GM18951 (cell line): Measurements from ENCODE around the gene DGKE.

ENCODE experiments used
- POLR2A ChIP-seq: IDR thresholded peaks from 4 replicates; pipeline ENCODE4 v1.6.1; 2011; ENCODE audit warnings: mild to moderate bottlenecking; ENCODE audit not compliant: insufficient read length, insufficient read depth; ENCODE audit errors: extremely low read depth
- in situ Hi-C: fragments of 300-500 bp; cut with MboI; formaldehyde crosslinking; loops from one replicate; pipeline ENCODE4 v1.12.0; 2022; ENCODE audit warnings: low sequenced_read_pairs, mixed read lengths, inconsistent platforms; ENCODE audit not compliant: unreplicated experiment

DGKE gene

DNA sequence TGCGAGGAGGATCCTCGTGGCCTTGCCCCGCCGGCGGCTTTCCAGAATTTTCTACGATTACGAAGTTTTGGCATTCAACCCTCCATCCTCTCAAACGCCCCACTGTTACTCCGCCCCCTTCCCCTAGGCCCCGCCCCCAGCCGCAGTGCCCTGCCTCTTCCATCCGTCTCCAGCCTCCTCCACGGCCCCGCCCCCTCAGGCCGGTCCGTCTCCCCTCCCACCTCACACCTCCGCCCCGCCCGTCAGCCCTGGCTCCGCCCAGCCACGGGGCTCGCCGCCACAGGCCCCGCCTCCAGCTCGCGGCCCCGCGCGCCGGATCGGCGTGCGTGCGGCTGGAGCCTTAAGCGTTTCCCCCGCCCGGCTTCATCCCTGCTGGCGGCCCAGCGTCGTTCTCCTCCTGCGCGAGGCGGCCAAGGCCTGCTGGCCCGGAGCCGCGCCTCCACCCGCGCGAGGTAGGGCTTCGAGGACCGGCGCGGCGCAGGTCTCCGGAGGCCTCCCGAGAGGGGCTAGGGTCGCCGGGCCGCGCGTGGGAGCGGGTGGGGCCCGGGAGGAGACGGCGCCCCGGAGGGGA, at the start of gene DGKE, which contains the start of gene C17orf67:
Gene DGKE, plus strand, starts transcription at position 343 of the 571 bp plus-strand sequence. CDS start 645 bp downstream, outside the sequence.
Gene C17orf67, minus strand, starts transcription at position 112 of the 571 bp plus-strand sequence. CDS start 18,110 bp downstream, outside the sequence.
- peak; percentile 64 for TF ChIP-seq POLR2A
- in situ Hi-C loops, result no loop called here

DNA sequence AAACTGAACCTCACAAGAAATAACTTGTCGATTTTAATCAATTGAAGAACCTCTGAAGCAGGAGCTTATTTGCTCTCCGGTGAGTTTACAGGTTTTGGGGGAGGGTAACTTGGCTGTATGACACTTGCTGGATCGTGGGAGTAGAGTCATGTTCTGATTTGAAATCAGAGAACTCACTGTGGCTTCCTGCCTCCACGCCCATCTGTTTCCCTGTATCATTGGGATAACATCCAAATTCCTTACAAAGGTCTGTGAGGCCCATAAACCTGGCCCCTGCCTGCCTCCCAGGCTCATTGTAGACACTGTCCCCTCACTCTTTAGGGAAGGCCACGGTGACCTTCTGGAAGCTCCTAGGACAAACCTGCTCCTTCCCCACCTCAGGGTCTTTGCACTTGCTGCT, 48.5 kb upstream of the DGKE start:
- no peak for TF ChIP-seq POLR2A
- in situ Hi-C loops, result no loop called here

- TF ChIP-seq POLR2A, result no peak
- in situ Hi-C loops, result no loop called here
Observed at GRCh38 chr17:56785997-56786680, 47.8 kb upstream of the DGKE start.

- TF ChIP-seq POLR2A, result no peak
- in situ Hi-C loops, result no loop called here
Observed at GRCh38 chr17:56786989-56787482, 46.9 kb upstream of the DGKE start.

DNA sequence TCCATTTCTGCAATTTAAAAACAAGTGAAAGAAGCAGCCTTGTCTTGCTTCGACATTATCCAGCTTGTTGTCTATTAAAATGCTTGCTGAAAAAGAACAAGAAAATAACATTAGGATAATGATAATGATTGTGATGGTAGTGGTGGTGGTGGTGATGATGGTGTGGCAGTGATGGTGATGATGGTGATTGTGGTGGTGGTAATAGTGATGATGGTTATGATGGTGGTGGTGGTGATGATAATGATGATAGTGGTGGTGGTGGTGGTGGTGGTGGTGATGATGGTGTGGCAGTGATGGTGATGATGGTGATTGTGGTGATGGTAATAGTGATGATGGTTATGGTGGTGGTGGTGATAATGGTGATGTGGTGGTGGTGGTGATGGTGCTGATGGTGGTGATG, 41.7 kb upstream of the DGKE start:
- TF ChIP-seq POLR2A, result no peak
- in situ Hi-C loops, result no loop called here

GRCh38 chr17:56793531-56793930, 40.4 kb upstream of the DGKE start:
- in situ Hi-C loops, result no loop called here
- no peak for TF ChIP-seq POLR2A

DNA sequence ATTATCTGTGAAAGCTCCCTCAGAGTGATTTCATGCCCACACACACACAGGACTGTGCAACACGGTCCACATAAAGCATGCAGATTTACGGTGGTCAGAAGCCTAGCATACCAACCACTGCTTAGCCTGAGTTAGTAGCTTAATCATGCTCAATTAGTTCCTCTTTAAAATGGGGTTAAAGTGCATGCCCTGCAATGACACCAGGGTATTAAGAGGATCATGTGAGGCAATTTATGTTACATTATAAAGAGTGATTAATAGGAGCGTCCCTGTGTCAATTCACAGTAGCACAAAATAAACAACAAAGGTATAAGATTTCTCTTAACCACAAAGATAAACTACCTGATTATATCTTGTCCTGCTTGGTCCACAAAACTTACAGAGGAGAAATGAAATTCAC, 40.0 kb upstream of the DGKE start:
- no peak for TF ChIP-seq POLR2A
- in situ Hi-C loops, result no loop called here

GRCh38 chr17:56795221-56795865, 38.6 kb upstream of the DGKE start:
- TF ChIP-seq POLR2A, result no peak
- in situ Hi-C loops, result no loop called here

DNA sequence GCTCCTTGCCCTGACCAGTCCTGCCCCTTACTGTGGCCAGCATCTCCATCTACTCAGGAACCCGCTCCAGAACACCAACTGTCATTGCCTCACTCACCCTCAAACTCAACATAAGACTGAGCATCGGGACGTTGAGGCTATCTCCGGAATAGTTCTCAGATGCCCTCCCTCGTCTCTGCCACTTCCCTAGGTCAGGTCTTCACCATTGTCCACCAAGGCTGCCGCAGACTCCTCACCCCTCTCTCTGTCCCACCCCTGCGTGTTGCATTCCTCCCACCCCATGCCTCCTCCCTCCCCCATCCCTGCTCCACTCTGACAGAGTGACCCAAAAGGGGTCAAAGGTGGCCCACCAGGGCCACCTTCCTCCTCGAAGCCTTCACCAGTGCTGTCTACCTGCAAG, 37.4 kb upstream of the DGKE start:
- no peak for TF ChIP-seq POLR2A
- in situ Hi-C loops, result no loop called here

- in situ Hi-C loops, result no loop called here
- no peak for TF ChIP-seq POLR2A
Observed at GRCh38 chr17:56798916-56799315, 35.0 kb upstream of the DGKE start.

DNA sequence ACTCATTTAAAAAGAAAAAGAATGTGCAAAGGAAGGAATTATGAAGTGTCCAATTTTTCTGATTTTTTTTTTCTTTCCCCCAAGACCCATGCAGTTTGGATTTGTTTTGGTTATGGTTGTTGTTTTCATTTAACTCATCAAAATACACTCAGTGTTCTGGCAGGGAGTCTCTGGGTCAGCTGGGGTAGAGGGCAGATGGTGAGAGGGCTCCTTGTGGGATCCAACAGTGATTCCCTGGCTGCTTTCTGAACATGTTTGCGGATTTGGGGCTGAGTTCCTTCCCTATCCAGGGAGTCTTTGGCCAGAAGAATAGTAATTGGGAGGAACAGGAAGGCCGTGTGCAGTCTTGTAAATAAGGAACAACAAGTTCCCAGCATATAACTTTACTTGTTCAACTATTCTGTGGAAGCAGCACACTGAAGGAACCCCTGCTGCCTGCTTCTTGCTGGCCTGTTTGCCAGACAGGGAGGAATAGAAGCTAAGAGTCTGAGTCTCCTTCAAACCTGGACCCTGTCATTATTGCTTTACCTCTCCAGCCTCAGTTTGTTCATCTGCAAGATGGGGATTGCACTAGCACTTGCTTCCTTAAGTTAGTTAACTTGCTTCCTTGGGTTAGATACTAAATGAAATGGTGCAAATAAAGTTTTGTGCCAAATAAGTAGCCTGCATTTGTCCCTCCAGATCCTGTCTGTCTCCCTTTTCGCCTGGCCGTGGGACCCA, 32.3 kb upstream of the DGKE start:
- no peak for TF ChIP-seq POLR2A
- in situ Hi-C loops, result no loop called here

DNA sequence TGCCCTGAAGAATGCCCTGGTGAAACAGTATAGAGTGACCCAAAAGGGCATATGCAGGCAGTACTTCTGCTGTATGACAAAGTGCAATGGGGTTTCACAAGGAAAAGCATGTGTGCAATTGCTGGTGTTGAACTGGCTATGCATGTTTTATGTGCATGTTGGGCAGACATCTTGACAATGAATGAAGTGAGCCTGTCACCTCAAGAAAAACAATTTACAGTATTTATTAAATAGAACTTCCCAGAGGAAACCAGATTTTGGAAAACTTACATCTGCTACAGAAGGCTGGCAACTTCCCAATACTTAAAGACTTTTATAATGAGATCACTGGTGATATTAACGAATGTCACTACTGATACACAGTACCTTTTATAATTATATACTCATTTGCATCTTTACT, 30.9 kb upstream of the DGKE start:
- in situ Hi-C loops, result no loop called here
- TF ChIP-seq POLR2A, result no peak

GRCh38 chr17:56804454-56804853, 29.5 kb upstream of the DGKE start:
- in situ Hi-C loops, result no loop called here
- no peak for TF ChIP-seq POLR2A
